Liver (tissue), 9 donors: ENCODE data around the gene C8G. TPM values are rescaled to one million over a fixed set of nuclear protein-coding genes. Genes with fewer than 3 reads are reported as not detected.

ENCODE experiments used
- DNase-seq: peaks from one replicate; pipeline ENCODE4 v3.0.0-alpha.2; 2017; ENCODE audit warnings: low spot score
- H3K27ac ChIP-seq, 2 donors: one replicate each; pipeline ENCODE4 v1.7.0; 2013; ENCODE audit warnings: inconsistent platforms in 2 of 2, low read length in 2 of 2, control low read depth in 1 of 2, low read depth in 1 of 2, mild to moderate bottlenecking in 1 of 2
- H3K27me3 ChIP-seq, 4 donors: one replicate each; pipeline versions ENCODE4 v1.6.1 to v1.7.0; 2013; ENCODE audit warnings: low read length in 3 of 4, inconsistent platforms in 1 of 4, mild to moderate bottlenecking in 1 of 4, moderate library complexity in 1 of 4; ENCODE audit not compliant: control insufficient read depth in 4 of 4, insufficient read depth in 4 of 4
- H3K36me3 ChIP-seq, 4 donors: one replicate each; pipeline versions ENCODE4 v1.6.1 to v1.7.0; 2013; ENCODE audit warnings: low read length in 3 of 4, mild to moderate bottlenecking in 3 of 4, low read depth in 1 of 4, moderate library complexity in 1 of 4; ENCODE audit not compliant: control insufficient read depth in 4 of 4, insufficient read depth in 3 of 4
- H3K4me1 ChIP-seq, 4 donors: one replicate each; pipeline versions ENCODE4 v1.6.1 to v1.7.0; 2013; ENCODE audit warnings: low read length in 3 of 4, mild to moderate bottlenecking in 3 of 4, moderate library complexity in 1 of 4; ENCODE audit not compliant: control insufficient read depth in 4 of 4, insufficient read depth in 4 of 4
- H3K4me3 ChIP-seq, 3 donors: one replicate each; pipeline versions ENCODE4 v1.6.1 to v1.7.0; 2013; ENCODE audit warnings: low read length in 3 of 3, control low read depth in 1 of 3, low read depth in 1 of 3, mild to moderate bottlenecking in 1 of 3
- H3K9ac ChIP-seq, 2 donors: one replicate each; pipeline ENCODE4 v1.7.0; 2013; ENCODE audit warnings: low read length in 2 of 2, mild to moderate bottlenecking in 2 of 2, moderate library complexity in 2 of 2, control low read depth in 1 of 2, low read depth in 1 of 2
- H3K9me3 ChIP-seq, 4 donors: one replicate each; pipeline versions ENCODE4 v1.6.1 to v1.7.0; 2013; ENCODE audit warnings: low read length in 3 of 4; ENCODE audit not compliant: control insufficient read depth in 4 of 4
- EGR1 ChIP-seq, 2 donors: IDR thresholded peaks; 2 replicates each; pipeline ENCODE4 v1.6.1; 2016 to 2018; ENCODE audit warnings: antibody characterized with exemption in 2 of 2, low read depth in 2 of 2
- FOXA1 ChIP-seq: IDR thresholded peaks from 2 replicates; pipeline ENCODE4 v1.6.1; 2016; ENCODE audit warnings: antibody characterized with exemption
- FOXA2 ChIP-seq: IDR thresholded peaks from 2 replicates; pipeline ENCODE4 v1.6.1; 2016; ENCODE audit warnings: antibody characterized with exemption
- GABPA ChIP-seq, 2 donors: IDR thresholded peaks in 1 of 2; conservative IDR thresholded peaks in 1 of 2; 2 replicates each; pipeline ENCODE4 v1.6.1; 2016; ENCODE audit warnings: antibody characterized with exemption in 2 of 2, mild to moderate bottlenecking in 1 of 2, moderate library complexity in 1 of 2
- HNF4A ChIP-seq, 2 donors: conservative IDR thresholded peaks; 2 replicates each; pipeline ENCODE4 v1.6.1; 2016; ENCODE audit warnings: antibody characterized with exemption in 2 of 2, mild to moderate bottlenecking in 2 of 2
- HNF4G ChIP-seq: IDR thresholded peaks from 2 replicates; pipeline ENCODE4 v1.6.1; 2016; ENCODE audit warnings: antibody characterized with exemption
- JUND ChIP-seq, 2 donors: IDR thresholded peaks; 2 replicates each; pipeline ENCODE4 v1.6.1; 2016; ENCODE audit warnings: antibody characterized with exemption in 2 of 2
- NR2F2 ChIP-seq: IDR thresholded peaks from 2 replicates; pipeline ENCODE4 v1.6.1; 2016; ENCODE audit warnings: antibody characterized with exemption
- RAD21 ChIP-seq, 2 donors: IDR thresholded peaks; 2 replicates each; pipeline ENCODE4 v1.6.1; 2016; ENCODE audit warnings: antibody characterized with exemption in 2 of 2, mild to moderate bottlenecking in 2 of 2
- REST ChIP-seq: IDR thresholded peaks from 2 replicates; pipeline ENCODE4 v1.6.1; 2016; ENCODE audit warnings: antibody characterized with exemption, mild to moderate bottlenecking
- RXRA ChIP-seq, 2 donors: IDR thresholded peaks; 2 replicates each; pipeline ENCODE4 v1.6.1; 2017 to 2018; ENCODE audit warnings: antibody characterized with exemption in 2 of 2, mild to moderate bottlenecking in 1 of 2
- SP1 ChIP-seq: IDR thresholded peaks from 2 replicates; pipeline ENCODE4 v1.6.1; 2018; ENCODE audit warnings: antibody characterized with exemption, mild to moderate bottlenecking
- TAF1 ChIP-seq: conservative IDR thresholded peaks from 2 replicates; pipeline ENCODE4 v1.6.1; 2016; ENCODE audit warnings: antibody characterized with exemption, mild to moderate bottlenecking
- YY1 ChIP-seq: IDR thresholded peaks from 2 replicates; pipeline ENCODE4 v1.6.1; 2016; ENCODE audit warnings: antibody characterized with exemption, mild to moderate bottlenecking
- ZBTB33 ChIP-seq: IDR thresholded peaks from 2 replicates; pipeline ENCODE4 v1.6.1; 2016; ENCODE audit warnings: antibody characterized with exemption
- WGBS: extraction: QIAGEN DNeasy Blood & Tissue Kit; methylation state at CpG from one replicate; pipeline ENCODE4 v1.1.7; 2013; 5-methylcytosine and 5-hydroxymethylcytosine counted together
- polyA plus RNA-seq, 2 donors: library from polyadenylated mRNA; stranded (reverse) in 1 of 2; unstranded in 1 of 2; fragments of 200-250 nt in 1 of 2; fragments of >200 nt in 1 of 2; fragmentation: Nextera tagmentation in 1 of 2; extraction: Ambion mirVana in 1 of 2; gene quantifications; one replicate each; pipeline versions ENCODE4 v1.2.1 to v1.2.3, GENCODE V29; 2013 to 2015
- total RNA-seq, 2 donors: library from RNA; depleted of rRNA; stranded (reverse); fragments of >200 nt; gene quantifications; one replicate each; pipeline ENCODE4 v1.2.3, GENCODE V29; 2014
- TF ChIP-seq, protein P1 (sequence below): IDR thresholded peaks from 2 replicates; pipeline ENCODE4 v1.6.1; 2016; ENCODE audit warnings: antibody characterized with exemption
- TF ChIP-seq, protein P2 (sequence below): fragments of 150-350 bp; IDR thresholded peaks from 2 replicates; pipeline ENCODE4 v1.5.1; 2017; ENCODE audit warnings: improper control_type of control experiment, low read depth, low read length; ENCODE audit not compliant: missing input control
- TF ChIP-seq, protein P3 (sequence below): IDR thresholded peaks from 2 replicates; pipeline ENCODE4 v1.6.1; 2016; ENCODE audit warnings: antibody characterized with exemption
- donor health status: healthy.
- donor health status: healthy.
- donor health status: healthy.
- donor health status: healthy.
- donor health status: healthy.

Gene C8G
- total and polyA plus RNA-seq, 4 donors, result 25.1 to 1,117 (median 607) TPM

GRCh38 chr9:136952321-136952850 lies 7.3 kb downstream of the C8G start:
- Histone ChIP-seq H3K4me1 (peaks cover 9 to 27% (median 15%) of the 10 kb centered on the region in 4 donors), H3K9me3 (no peaks in the 10 kb centered on the region), H3K27ac (no peak overlapping the region), H3K36me3 (no peaks in the 10 kb centered on the region), H3K27me3 (no peaks in the 10 kb centered on the region), H3K9ac (no peak overlapping the region), H3K4me3 (no peak overlapping the region)
- 83% methylated on average over 15 of the region's 15 CpGs for WGBS
- DNase-seq, result no peak
- TF ChIP-seq GABPA (IDR thresholded peaks at IDR 0.05 in 1 of 2, conservative IDR thresholded peaks at IDR 0.05 in 1 of 2), result no peak
- no peak for TF ChIP-seq EGR1 (IDR thresholded peaks at IDR 0.05; ENCODE audit: low read depth in 2 of 2)
- no peak for TF ChIP-seq FOXA2
- TF ChIP-seq RXRA (IDR thresholded peaks at IDR 0.05), result no peak
- no peak for TF ChIP-seq HNF4A (conservative IDR thresholded peaks at IDR 0.05)
- no peak for TF ChIP-seq TAF1
- TF ChIP-seq JUND (IDR thresholded peaks at IDR 0.05), result no peak
- no peak for TF ChIP-seq YY1
- TF ChIP-seq, protein P1, sequence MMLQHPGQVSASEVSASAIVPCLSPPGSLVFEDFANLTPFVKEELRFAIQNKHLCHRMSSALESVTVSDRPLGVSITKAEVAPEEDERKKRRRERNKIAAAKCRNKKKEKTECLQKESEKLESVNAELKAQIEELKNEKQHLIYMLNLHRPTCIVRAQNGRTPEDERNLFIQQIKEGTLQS, result no peak
- no peak for TF ChIP-seq NR2F2
- TF ChIP-seq RAD21 (IDR thresholded peaks at IDR 0.05), result no peak
- no peak for TF ChIP-seq FOXA1
- no peak for TF ChIP-seq REST
- TF ChIP-seq, protein P2, sequence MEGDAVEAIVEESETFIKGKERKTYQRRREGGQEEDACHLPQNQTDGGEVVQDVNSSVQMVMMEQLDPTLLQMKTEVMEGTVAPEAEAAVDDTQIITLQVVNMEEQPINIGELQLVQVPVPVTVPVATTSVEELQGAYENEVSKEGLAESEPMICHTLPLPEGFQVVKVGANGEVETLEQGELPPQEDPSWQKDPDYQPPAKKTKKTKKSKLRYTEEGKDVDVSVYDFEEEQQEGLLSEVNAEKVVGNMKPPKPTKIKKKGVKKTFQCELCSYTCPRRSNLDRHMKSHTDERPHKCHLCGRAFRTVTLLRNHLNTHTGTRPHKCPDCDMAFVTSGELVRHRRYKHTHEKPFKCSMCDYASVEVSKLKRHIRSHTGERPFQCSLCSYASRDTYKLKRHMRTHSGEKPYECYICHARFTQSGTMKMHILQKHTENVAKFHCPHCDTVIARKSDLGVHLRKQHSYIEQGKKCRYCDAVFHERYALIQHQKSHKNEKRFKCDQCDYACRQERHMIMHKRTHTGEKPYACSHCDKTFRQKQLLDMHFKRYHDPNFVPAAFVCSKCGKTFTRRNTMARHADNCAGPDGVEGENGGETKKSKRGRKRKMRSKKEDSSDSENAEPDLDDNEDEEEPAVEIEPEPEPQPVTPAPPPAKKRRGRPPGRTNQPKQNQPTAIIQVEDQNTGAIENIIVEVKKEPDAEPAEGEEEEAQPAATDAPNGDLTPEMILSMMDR, result no peak
- no peak for TF ChIP-seq HNF4G
- TF ChIP-seq ZBTB33, result no peak
- TF ChIP-seq, protein P3, sequence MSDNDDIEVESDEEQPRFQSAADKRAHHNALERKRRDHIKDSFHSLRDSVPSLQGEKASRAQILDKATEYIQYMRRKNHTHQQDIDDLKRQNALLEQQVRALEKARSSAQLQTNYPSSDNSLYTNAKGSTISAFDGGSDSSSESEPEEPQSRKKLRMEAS, result no peak
- TF ChIP-seq SP1, result no peak
